Endothelial cell of umbilical vein (primary cell): ENCODE measurements around the gene ECM2. TPM values are rescaled to one million over a fixed set of nuclear protein-coding genes. Genes with fewer than 3 reads are reported as not detected.

ENCODE experiments used
- BruUV-seq: library from RNA; stranded (reverse); fragments of 400-500 nt; replicated peaks from 2 replicates; lab custom pipeline; 2021; lab: Mats Ljungman, UMichigan
- CTCF ChIA-PET: fragments of 300-600, 350-600 bp; sonication (Branson Sonifier 250); formaldehyde crosslinking; loops from one replicate; lab custom pipeline; 2021; ENCODE audit warnings: antibody characterized with exemption, inconsistent platforms; lab: Charles Lee
- POLR2A ChIA-PET: fragments of 300-600, 350-600 bp; sonication (Branson Sonifier 250); formaldehyde crosslinking; loops from one replicate; lab custom pipeline; 2021; ENCODE audit warnings: antibody characterized with exemption, inconsistent platforms; lab: Charles Lee
- DNase-seq: peaks from one replicate; pipeline ENCODE4 v3.0.0-alpha.2; 2011; ENCODE audit warnings: low read depth, low spot score
- FAIRE-seq: peaks from 2 replicates; lab custom pipeline; 2011; peaks lifted over from hg19 to GRCh38; lab: Jason Lieb, UNC
- H2AFZ ChIP-seq: 2 replicates; pipeline ENCODE4 v1.6.0; 2012; ENCODE audit warnings: low read depth, low read length, control low read depth, inconsistent platforms
- H3K27ac ChIP-seq: 2 replicates; pipeline ENCODE4 v1.5.1; 2011; ENCODE audit warnings: low read depth, mild to moderate bottlenecking, control low read depth, low read length, moderate library complexity; ENCODE audit not compliant: insufficient read depth
- H3K27me3 ChIP-seq, 2 experiments: 2 replicates each; pipeline versions ENCODE4 v1.6.0 to v1.6.1; 2011; ENCODE audit warnings: low read length in 2 of 2, mixed read lengths in 1 of 2; ENCODE audit not compliant: control insufficient read depth in 2 of 2, insufficient read depth in 2 of 2
- H3K36me3 ChIP-seq, 2 experiments: 2 replicates in 1 of 2; 3 replicates in 1 of 2; pipeline ENCODE4 v1.5.1; 2011; ENCODE audit warnings: low read length in 2 of 2, mild to moderate bottlenecking in 1 of 2, moderate library complexity in 1 of 2; ENCODE audit not compliant: control insufficient read depth in 2 of 2, insufficient read depth in 2 of 2; ENCODE audit errors: extremely low read depth in 1 of 2
- H3K4me1 ChIP-seq: 3 replicates; pipeline ENCODE4 v1.5.1; 2011; ENCODE audit warnings: mild to moderate bottlenecking, low read length; ENCODE audit not compliant: control insufficient read depth, insufficient read depth; ENCODE audit errors: extremely low read depth
- H3K4me2 ChIP-seq: 2 replicates; pipeline ENCODE4 v1.6.1; 2011; ENCODE audit warnings: low read length, control low read depth, mixed read lengths; ENCODE audit not compliant: insufficient read depth
- H3K4me3 ChIP-seq, 3 experiments: fragments of 200-600 bp in 1 of 3; sonication (generic), shearing (Covaris generic) in 1 of 3; replicated peaks in 1 of 3; 2 replicates each; pipeline ENCODE4 v1.5.1; 2011 to 2016; ENCODE audit warnings: control low read depth in 3 of 3, low read length in 3 of 3, mild to moderate bottlenecking in 2 of 3, inconsistent platforms in 1 of 3, low read depth in 1 of 3, moderate library complexity in 1 of 3; ENCODE audit not compliant: insufficient read depth in 1 of 3
- H3K79me2 ChIP-seq: 2 replicates; pipeline ENCODE4 v1.6.0; 2012; ENCODE audit warnings: low read length, inconsistent platforms; ENCODE audit not compliant: control insufficient read depth, insufficient read depth
- H3K9ac ChIP-seq: replicated peaks from 2 replicates; pipeline ENCODE3; 2011; ENCODE audit warnings: low read length, control low read depth; ENCODE audit not compliant: insufficient read depth; ENCODE audit errors: extremely low read depth
- H3K9me1 ChIP-seq: replicated peaks from 3 replicates; pipeline ENCODE4 v1.6.0; 2011; ENCODE audit warnings: mild to moderate bottlenecking, low read length; ENCODE audit not compliant: control insufficient read depth, insufficient read depth; ENCODE audit errors: extremely low read depth
- H3K9me3 ChIP-seq: replicated peaks from 2 replicates; pipeline ENCODE4 v1.5.1; 2012; ENCODE audit warnings: low read length, inconsistent platforms; ENCODE audit not compliant: control insufficient read depth, insufficient read depth
- H4K20me1 ChIP-seq: replicated peaks from 2 replicates; pipeline ENCODE3; 2011; ENCODE audit warnings: mild to moderate bottlenecking, low read length; ENCODE audit not compliant: control insufficient read depth, insufficient read depth; ENCODE audit errors: extremely low read depth
- EZH2 ChIP-seq: IDR thresholded peaks from 2 replicates; pipeline ENCODE4 v1.6.1; 2012; ENCODE audit warnings: borderline replicate concordance, low read depth, mild to moderate bottlenecking, moderate library complexity, low read length, inconsistent platforms; ENCODE audit not compliant: severe bottlenecking
- FOS ChIP-seq: IDR thresholded peaks from 2 replicates; pipeline ENCODE4 v1.6.1; 2011; ENCODE audit warnings: mild to moderate bottlenecking, low read length, moderate library complexity, borderline replicate concordance; ENCODE audit not compliant: insufficient read depth
- GATA2 ChIP-seq: IDR thresholded peaks from 2 replicates; pipeline ENCODE4 v1.7.0; 2011; ENCODE audit warnings: low read depth, mild to moderate bottlenecking, moderate library complexity, mixed read lengths, low read length; ENCODE audit not compliant: insufficient read length, insufficient read depth
- JUN ChIP-seq: IDR thresholded peaks from 2 replicates; pipeline ENCODE4 v1.6.1; 2011; ENCODE audit warnings: borderline replicate concordance, low read depth; ENCODE audit not compliant: insufficient read length, insufficient read depth
- MAX ChIP-seq: IDR thresholded peaks from 2 replicates; pipeline ENCODE4 v1.6.1; 2011; ENCODE audit not compliant: insufficient read depth, insufficient read length
- MYC ChIP-seq: IDR thresholded peaks from one replicate; pipeline ENCODE4 v1.6.1; 2011; ENCODE audit warnings: mild to moderate bottlenecking, low read depth, low read length
- POLR2A ChIP-seq: IDR thresholded peaks from 2 replicates; pipeline ENCODE4 v1.6.1; 2012; ENCODE audit warnings: low read depth, mild to moderate bottlenecking, control low read depth, low read length
- POLR2AphosphoS5 ChIP-seq: IDR thresholded peaks from 2 replicates; pipeline ENCODE4 v1.6.1; 2012; ENCODE audit warnings: low read depth, mild to moderate bottlenecking, control low read depth, low read length, moderate library complexity; ENCODE audit not compliant: insufficient read depth
- dilution Hi-C: fragments of 300-500 bp; cut with MboI; formaldehyde crosslinking; loops from one replicate; pipeline ENCODE4 v1.15.0; 2019; ENCODE audit warnings: low sequenced_read_pairs; ENCODE audit not compliant: extremely low pct_ligation_motif_present
- intact Hi-C: fragments of 100-400 bp; cut with micrococcal nuclease; formaldehyde crosslinking; loops from one replicate; pipeline ENCODE4 v1.10.0; 2022
- polyA plus RNA-seq, 4 experiments: library from polyadenylated mRNA; depleted of rRNA in 3 of 4; stranded (reverse) in 3 of 4; unstranded in 1 of 4; fragments of >200 nt; gene quantifications; 2 replicates each; pipeline versions ENCODE4 v1.2.1 to v1.2.3, GENCODE V29; 2011 to 2012; ENCODE audit warnings: missing spikeins in 1 of 4
- total RNA-seq: library from RNA; stranded (reverse); gene quantifications from 2 replicates; pipeline ENCODE4 v1.2.3, GENCODE V29; 2021
- TF ChIP-seq, protein P1 (sequence below), 2 donors: IDR thresholded peaks; 1 replicate in 1 of 2; 2 replicates in 1 of 2; pipeline ENCODE4 v1.5.1; 2011; ENCODE audit warnings: low read length in 2 of 2, mild to moderate bottlenecking in 2 of 2, moderate library complexity in 2 of 2, control low read depth in 1 of 2, inconsistent platforms in 1 of 2, low read depth in 1 of 2; ENCODE audit not compliant: insufficient read depth in 1 of 2; ENCODE audit errors: extremely low read depth in 1 of 2

The ECM2 gene
- total and polyA plus RNA-seq, 2 donors (not counting 3 experiments of a cell fraction or from before 2014, with no cell fraction given) = 0.03 TPM; not detected in 1

- H3K9ac ChIP-seq = no peak overlapping the region
- no peak overlapping the region for H2AFZ ChIP-seq
- no peak overlapping the region for H3K4me2 ChIP-seq
Measured at GRCh38 chr9:92484563-92484962, 51.2 kb downstream of the ECM2 start.

More at GRCh38 chr9:92484563-92484962, 51.2 kb downstream of the ECM2 start:
- H3K9me3 ChIP-seq = no peaks in the 10 kb centered on the region
- ChIA-PET CTCF (no interaction called here), POLR2A (no interaction called here)
- no peak for DNase-seq
- TF ChIP-seq, protein P1, sequence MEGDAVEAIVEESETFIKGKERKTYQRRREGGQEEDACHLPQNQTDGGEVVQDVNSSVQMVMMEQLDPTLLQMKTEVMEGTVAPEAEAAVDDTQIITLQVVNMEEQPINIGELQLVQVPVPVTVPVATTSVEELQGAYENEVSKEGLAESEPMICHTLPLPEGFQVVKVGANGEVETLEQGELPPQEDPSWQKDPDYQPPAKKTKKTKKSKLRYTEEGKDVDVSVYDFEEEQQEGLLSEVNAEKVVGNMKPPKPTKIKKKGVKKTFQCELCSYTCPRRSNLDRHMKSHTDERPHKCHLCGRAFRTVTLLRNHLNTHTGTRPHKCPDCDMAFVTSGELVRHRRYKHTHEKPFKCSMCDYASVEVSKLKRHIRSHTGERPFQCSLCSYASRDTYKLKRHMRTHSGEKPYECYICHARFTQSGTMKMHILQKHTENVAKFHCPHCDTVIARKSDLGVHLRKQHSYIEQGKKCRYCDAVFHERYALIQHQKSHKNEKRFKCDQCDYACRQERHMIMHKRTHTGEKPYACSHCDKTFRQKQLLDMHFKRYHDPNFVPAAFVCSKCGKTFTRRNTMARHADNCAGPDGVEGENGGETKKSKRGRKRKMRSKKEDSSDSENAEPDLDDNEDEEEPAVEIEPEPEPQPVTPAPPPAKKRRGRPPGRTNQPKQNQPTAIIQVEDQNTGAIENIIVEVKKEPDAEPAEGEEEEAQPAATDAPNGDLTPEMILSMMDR (IDR thresholded peaks at IDR 0.05; ENCODE audit: extremely low read depth in 1 of 2, insufficient read depth in 1 of 2, low read depth in 1 of 2, low read length in 2 of 2) = no peak
- TF ChIP-seq FOS = no peak
- no peak for TF ChIP-seq MYC
- no peak for TF ChIP-seq EZH2
- TF ChIP-seq MAX = no peak
- TF ChIP-seq GATA2 = no peak
- TF ChIP-seq JUN = no peak
- no peak for TF ChIP-seq POLR2A
- no peak for TF ChIP-seq POLR2AphosphoS5
- intact Hi-C loops = loop anchor here (10.0 kb wide), 1 partner anchor 50 kb away; no protein-coding TSS in a partner anchor
- no peak overlapping the region for H3K27ac ChIP-seq
- H3K9me1 ChIP-seq = no peaks in the 10 kb centered on the region
- FAIRE-seq = no peak
- H3K4me3 ChIP-seq = no peak overlapping the region
- dilution Hi-C loops = no loop called here
- H3K36me3 ChIP-seq = no peaks in the 10 kb centered on the region
- no TSS peak for BruUV-seq
- no peaks in the 10 kb centered on the region for H3K27me3 ChIP-seq
- no peaks in the 10 kb centered on the region for H4K20me1 ChIP-seq
- peaks cover 29% of the 10 kb centered on the region for H3K4me1 ChIP-seq
- H3K79me2 ChIP-seq = no peaks in the 10 kb centered on the region
